EL (cell line): Measurements from ENCODE around the gene SOX5.
"Not testable (repeated sequence)": the region's sequence is repeated elsewhere in the genome, so short reads cannot be mapped to it uniquely, and the experiment has no call there.

Experiments used
- DNase-seq: peaks from one replicate; pipeline ENCODE4 v3.0.0-alpha.2; 2016

SOX5 gene

DNA sequence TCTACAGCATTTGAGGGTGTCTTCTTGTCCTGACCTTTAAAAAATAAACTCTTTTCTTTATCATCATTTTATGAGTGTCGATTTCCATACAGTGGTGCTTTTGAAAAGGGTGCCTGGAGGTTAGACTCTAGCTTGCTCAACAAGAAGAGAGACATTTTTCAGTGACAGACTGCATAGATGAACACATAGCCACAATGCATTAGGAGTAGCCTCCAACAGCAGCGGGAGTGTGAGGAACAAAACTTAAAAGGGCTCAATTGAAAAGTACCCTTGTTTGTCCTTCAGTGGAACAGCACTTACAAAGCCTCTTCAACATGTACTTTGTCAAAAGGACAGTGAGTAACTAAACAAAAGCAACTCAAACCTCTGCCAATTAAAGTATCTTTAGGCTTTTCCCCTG is 119.3 kb downstream of the SOX5 start:
- DNase-seq = no peak

- DNase-seq = no peak
These were observed 122.1 kb downstream of the SOX5 start for GRCh38 chr12:23827353-23827752.

DNA sequence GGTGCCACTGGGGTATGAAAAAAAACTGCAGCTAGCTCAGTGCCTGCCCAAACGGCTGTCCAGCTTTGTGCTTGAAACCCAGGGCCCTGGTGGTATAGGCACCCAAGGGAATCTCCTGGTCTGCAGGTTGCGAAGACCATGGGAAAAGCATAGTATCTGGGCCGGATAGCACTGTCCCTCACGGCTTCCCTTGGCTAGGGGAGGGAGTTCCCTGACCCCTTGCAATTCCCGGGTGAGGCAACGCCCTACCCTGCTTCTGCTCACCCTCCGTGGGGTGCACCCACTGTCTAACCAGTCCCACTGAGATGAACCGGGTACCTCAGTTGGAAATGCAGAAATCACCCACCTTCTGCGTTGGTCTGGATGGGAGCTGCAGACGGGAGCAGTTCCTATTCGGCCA is 124.3 kb downstream of the SOX5 start:
- not testable (repeated sequence) for DNase-seq

GRCh38 chr12:23824358-23824757 is 125.1 kb downstream of the SOX5 start:
- DNase-seq = no peak

GRCh38 chr12:23822883-23823282 is 126.6 kb downstream of the SOX5 start:
- not testable (repeated sequence) for DNase-seq

DNA sequence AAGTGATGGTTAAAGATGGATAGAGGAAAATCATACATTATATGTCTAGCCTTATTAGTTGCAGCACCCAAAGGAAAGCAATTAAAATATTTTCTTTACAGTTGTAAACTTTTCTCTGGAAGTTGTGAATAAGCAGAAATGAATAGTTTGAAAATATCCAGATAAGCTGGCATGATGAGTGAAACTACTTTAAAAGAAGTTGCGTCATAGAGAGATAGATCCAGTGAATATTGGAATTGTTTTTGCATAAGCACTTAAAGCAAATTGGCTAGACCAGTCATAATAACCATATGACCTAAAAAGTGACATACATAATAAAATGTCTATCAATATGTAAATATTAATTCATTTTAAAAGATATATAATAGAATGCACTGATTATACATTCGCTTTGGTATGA is 132.1 kb downstream of the SOX5 start:
- no peak for DNase-seq

- no peak for DNase-seq
These were observed 133.0 kb downstream of the SOX5 start for GRCh38 chr12:23816394-23816851.

- no peak for DNase-seq
These were observed 133.7 kb downstream of the SOX5 start for GRCh38 chr12:23815810-23816209.

DNA sequence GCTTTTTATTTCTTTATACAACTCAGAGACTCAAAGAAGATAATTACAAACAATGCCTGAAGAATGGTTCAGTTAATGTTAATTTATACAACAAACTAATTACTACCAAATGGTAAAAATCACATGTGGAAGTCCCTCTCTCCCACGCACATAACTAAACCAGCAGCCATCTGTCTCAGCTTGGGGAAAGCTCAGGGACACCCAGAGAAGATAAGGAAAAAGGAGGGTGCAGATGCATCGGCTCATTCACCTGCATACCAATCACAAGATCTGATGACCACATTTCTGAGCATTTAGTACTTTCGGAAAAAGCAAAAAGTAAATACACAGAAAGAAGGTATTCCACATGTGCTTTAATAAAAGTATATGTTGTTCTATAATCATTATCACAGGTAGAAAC is 136.3 kb downstream of the SOX5 start:
- DNase-seq = no peak

DNA sequence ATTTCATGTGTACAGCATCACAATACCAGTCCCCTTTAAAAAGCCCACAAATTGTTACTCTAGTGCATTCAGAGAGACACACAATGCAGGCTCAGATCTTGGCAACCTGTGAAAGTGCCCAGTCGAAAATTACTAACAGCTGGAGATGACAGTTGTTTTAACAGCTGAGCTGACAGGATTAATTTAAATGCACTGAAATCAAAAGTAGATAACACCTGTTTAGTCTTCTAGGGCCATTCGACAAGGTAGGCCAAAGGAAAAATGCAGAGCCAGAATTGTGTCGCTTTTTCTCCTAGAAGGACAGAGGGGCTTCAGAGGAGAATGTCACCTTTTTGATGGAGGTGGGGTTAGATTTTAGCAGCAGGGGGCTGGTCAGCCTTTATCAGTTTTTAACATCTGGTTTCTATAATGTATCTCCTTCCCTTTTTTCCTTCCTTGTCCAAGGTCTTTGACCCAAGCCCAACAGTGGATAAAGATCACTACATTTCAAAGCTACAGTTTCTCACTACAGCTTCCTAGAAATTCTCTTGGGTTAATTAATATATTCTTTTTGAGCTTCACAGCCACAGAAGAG is 139.1 kb downstream of the SOX5 start:
- no peak for DNase-seq

DNA sequence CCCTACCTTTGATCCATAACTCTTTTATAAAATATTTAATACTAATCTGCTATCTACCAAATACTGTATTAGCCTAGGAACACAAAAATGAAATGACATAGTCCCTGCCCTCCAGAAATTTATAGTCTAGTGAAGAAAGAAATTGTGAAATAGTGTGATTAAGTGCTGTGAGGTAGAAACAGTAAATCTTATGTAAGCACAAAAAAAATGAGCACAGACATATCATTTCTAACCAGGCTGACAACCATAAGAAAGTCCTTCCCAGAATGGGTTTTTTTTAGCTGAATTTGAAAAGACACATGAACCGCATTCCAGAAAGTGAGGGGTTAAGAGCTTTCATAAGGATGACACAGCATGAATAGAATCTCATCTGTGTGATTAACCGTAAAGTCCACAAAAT is 145.9 kb downstream of the SOX5 start:
- DNase-seq = no peak

DNA sequence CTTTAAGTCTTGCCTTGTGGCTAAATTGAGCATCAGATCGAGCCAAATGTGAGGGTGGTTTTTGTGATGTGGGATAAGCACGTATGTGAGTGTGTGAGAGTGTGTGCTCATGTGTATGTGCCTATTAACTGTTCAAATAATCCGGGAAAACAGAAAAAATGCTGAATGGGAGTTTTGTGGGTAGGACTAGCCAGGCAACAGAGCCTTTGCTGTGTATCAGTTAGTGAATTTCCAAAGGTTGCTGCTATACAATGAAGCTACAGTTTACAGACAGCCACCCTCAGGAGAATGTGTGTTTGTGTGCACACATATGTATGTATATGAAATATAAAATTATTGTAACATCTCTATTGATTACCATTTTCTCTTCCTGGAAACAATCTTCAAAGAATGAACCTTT is 154.0 kb downstream of the SOX5 start:
- no peak for DNase-seq

DNA sequence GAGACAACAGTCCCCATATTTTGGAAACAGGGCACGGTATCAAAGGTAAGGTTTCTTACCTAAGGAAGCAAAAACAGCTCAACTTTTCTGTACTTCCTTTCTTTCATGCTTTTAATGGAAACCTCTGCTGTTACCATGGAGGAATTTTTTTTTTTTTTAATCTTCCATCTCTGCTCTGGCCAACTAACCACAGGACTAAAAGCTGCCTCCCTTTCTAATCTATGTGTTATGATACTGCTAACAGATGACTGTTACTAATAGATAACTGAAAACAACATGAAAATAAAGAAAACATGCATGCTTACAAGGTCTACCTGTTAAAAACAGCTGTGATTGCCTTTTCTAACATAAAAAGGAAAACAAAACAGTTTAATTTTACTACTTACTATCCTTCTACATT is 168.4 kb downstream of the SOX5 start:
- no peak for DNase-seq

- no peak for DNase-seq
These were observed 174.3 kb downstream of the SOX5 start for GRCh38 chr12:23775208-23775607.

GRCh38 chr12:23771240-23771949 is 178.1 kb downstream of the SOX5 start:
- no peak for DNase-seq

DNA sequence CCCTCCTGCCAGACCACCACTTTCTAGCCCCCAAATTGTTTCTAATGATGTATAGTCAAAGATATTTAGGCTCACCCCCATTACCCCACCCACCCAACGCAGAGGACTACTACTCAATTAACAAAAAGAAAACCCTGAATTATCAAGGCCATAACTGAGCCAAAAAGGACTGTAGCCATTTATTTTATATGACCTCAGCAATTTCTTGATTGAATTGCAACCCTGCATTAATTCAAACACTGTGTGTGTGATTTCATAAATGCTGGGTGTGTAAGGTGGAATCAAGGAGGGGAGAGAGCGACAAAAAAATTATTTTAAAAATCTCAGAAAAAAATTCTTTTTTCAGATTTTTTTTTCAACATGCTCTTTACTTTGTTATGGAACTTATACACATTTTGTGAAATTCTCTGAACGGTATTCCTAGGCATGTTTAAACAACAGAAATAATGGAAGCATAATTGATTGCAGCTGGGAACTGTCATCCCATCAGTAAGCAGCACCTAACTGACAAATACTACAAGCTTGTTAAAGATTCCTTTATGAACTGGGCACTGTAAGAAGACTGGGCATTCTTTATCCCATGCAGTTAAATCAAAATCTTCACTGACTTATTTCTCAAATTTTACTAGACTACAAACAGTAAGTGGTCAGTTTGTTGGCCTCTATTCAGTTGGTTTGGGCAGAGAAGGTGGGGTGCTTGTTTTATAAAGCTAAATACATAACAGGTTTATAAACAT is 179.1 kb downstream of the SOX5 start:
- no peak for DNase-seq

GRCh38 chr12:23767834-23768233 is 181.6 kb downstream of the SOX5 start:
- no peak for DNase-seq

GRCh38 chr12:23763724-23764123 is 185.7 kb downstream of the SOX5 start:
- no peak for DNase-seq

GRCh38 chr12:23760495-23760894 is 189.0 kb downstream of the SOX5 start:
- DNase-seq = no peak

- DNase-seq = no peak
These were observed 190.9 kb downstream of the SOX5 start for GRCh38 chr12:23758608-23759007.

- no peak for DNase-seq
These were observed 191.9 kb downstream of the SOX5 start for GRCh38 chr12:23757541-23757962.

DNA sequence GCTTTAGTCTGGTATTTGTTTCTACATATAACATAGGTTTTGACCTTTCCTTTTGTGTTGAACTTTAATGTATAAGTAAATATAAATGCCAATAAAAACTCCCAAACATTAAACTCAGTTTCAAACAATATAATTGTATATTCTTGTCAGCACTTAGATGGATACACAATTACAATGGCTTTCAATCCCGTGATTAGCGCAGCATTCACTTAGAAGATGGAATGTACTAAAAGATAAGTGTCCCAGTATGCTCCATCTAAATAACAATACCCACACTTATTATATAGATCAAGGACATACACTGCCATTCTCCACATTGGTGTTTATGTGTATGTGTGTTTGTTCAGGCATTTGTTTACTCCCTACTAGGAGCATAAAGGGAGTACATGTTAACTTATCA is 193.1 kb downstream of the SOX5 start:
- no peak for DNase-seq

GRCh38 chr12:23753628-23754365 is 195.7 kb downstream of the SOX5 start:
- no peak for DNase-seq
